Measurements from ENCODE around the gene KIAA1217.

DNA sequence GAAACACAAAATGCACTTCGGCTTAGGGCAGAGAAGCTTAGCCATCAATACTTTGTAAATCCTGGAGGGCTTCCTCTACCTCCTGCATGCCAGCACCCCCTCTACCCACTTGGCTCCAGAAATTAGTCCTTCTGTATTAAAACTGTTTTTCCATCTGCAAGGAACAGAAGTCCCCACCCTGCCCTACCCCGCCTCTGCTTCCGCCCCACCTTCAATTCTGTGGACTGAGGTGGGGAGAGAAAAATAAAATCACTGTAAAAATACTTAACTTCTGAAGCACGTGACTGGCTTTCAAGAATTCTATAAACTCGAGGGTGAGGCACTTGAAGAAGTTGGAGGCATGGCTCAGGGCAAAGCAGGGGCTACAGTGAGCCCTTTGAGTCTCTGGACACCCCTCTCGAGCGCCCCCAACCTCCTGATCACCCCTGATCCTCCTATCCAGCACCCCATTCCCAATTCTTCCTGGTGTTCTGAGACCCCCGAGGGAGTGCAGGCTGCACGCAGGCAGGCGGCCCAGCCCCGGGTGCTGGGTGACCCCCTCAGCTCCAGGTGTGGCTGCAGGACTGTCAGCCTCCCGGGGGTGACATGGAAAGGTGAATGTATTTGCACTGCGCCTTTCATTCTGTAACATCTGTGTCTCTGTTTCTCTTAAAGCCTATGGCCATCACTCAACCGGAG is 7.3 kb upstream of the KIAA1217 start:
- TF ChIP-seq, protein P1, sequence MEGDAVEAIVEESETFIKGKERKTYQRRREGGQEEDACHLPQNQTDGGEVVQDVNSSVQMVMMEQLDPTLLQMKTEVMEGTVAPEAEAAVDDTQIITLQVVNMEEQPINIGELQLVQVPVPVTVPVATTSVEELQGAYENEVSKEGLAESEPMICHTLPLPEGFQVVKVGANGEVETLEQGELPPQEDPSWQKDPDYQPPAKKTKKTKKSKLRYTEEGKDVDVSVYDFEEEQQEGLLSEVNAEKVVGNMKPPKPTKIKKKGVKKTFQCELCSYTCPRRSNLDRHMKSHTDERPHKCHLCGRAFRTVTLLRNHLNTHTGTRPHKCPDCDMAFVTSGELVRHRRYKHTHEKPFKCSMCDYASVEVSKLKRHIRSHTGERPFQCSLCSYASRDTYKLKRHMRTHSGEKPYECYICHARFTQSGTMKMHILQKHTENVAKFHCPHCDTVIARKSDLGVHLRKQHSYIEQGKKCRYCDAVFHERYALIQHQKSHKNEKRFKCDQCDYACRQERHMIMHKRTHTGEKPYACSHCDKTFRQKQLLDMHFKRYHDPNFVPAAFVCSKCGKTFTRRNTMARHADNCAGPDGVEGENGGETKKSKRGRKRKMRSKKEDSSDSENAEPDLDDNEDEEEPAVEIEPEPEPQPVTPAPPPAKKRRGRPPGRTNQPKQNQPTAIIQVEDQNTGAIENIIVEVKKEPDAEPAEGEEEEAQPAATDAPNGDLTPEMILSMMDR (conservative IDR thresholded peaks at IDR 0.05): no peak
- no peak for TF ChIP-seq ZFX (IDR thresholded peaks at IDR 0.05)
